Activated naive CD4-positive, alpha-beta T cell treated with anti-CD3 and anti-CD28 coated beads, Interleukin-2, amount 50 U/mL, for 72 hours (primary cell): ENCODE results near the gene RANBP17. TPM values are rescaled to one million over a fixed set of nuclear protein-coding genes. Genes with fewer than 3 reads are reported as not detected.
"Not testable (repeated sequence)": the region's sequence is repeated elsewhere in the genome, so short reads cannot be mapped to it uniquely, and the experiment has no call there.

Experiments
- ATAC-seq, 2 donors: fragments of 150-1000 bp; cut with Tn5 transposase; 2 replicates each; pipeline ENCODE4 v1.10.0; 2021; ENCODE audit warnings: mild to moderate bottlenecking in 2 of 2, moderate library complexity in 2 of 2
- DNase-seq, 2 donors: peaks; one replicate each; pipeline ENCODE4 v3.0.0; 2021 to 2022; ENCODE audit warnings: low spot score in 2 of 2
- H3K27ac Mint-ChIP-seq, 2 donors: one replicate each; pipeline ENCODE4 v1.8.0; 2022; ENCODE audit warnings: mild to moderate bottlenecking in 2 of 2, mixed read lengths in 2 of 2
- H3K36me3 Mint-ChIP-seq, 2 donors: one replicate each; pipeline ENCODE4 v1.8.0; 2022; ENCODE audit warnings: mixed read lengths in 2 of 2
- H3K9me3 Mint-ChIP-seq, 2 donors: one replicate each; pipeline ENCODE4 v1.8.0; 2022; ENCODE audit warnings: mixed read lengths in 2 of 2
- total RNA-seq, 2 donors: library from RNA; stranded (reverse); gene quantifications; one replicate each; pipeline ENCODE4 v1.2.3, GENCODE V29; 2022

The RANBP17 gene
- total RNA-seq, 2 donors from 2014 or later: not detected

DNA sequence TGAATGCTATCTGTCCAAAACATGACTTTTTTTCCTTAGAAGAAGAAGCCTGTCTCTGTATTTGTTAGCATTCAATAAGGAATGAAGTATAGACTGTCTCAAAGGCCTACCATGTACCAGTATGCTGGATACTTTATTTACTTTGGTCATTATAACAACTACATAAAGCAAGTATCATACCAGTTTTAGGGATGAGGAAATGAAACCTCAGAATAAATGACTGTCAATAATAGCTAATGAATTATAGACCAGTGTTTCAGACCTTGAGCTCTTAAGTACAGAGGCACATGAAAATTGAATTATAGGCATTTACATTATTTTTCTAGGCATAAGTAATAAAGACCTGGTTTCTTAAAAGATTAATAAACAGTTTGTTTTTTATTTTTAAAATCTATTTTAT is 280.8 kb downstream of the RANBP17 start:
- Mint-ChIP-seq H3K9me3 (no peaks in the 10 kb centered on the region), H3K27ac (no peak overlapping the region), H3K36me3 (no peaks in the 10 kb centered on the region)
- no peak for DNase-seq
- ATAC-seq: no peak

DNA sequence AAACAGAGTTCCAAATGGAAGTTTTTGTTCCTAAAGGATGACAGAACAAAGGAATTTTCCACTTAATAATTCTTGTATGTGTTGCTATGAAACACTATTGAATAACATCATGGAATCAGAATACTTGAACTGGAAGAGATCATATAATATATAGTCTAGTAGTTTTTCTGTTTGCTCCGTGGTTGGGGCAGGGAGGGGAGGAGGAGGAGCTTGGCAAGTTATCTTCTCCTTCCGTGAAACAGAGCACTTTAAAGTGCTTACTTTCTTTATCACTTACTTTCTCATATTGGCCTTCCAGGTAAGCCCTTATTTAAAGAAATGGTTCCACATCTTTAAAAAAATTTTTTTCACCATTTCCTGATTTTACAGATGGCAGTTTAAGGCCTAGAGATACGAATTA is 281.4 kb downstream of the RANBP17 start:
- no peak for DNase-seq
- ATAC-seq: no peak
- no peaks in the 10 kb centered on the region for H3K9me3 Mint-ChIP-seq
- H3K36me3 Mint-ChIP-seq: no peaks in the 10 kb centered on the region
- H3K27ac Mint-ChIP-seq: no peak overlapping the region

DNA sequence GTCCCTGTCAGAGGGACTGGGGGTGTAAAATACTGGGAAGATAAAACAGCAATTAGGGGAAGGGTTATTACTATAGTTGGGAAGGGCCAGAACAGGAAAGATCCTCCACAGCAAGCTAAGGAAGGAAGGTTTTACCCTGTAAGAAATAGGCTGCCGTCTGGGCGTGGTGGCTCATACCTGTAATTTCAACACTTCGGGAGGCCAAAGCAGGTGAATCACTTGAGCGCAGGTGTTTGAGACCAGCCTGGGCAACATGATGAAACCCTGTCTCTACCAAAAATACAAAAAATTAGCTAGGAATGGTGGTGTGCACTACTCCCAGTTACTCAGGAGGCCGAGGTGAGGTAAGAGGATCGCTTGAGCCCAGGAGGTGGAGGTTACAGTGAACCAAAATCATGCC is 282.1 kb downstream of the RANBP17 start:
- Mint-ChIP-seq H3K9me3 (no peaks in the 10 kb centered on the region), H3K36me3 (no peaks in the 10 kb centered on the region), H3K27ac (no peak overlapping the region)
- DNase-seq (no peak), ATAC-seq (no peak)

DNA sequence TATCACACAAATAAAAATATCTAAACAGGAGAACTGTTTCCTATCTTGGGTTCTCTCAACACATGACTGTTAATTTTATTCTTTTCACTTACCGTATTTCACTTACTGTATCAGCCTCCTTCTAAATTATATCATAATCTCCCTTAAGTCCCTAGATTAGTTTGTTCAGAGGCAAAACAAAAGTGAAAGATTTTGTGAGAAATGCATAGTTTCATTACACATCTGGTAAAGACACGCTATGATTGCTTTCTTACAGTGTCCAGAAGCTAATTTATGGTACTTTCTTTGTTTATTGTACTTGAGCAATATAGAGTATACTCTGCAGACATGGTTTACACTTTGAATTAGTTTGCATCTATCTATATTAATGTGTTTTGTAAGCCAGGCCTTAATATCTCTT is 287.5 kb downstream of the RANBP17 start:
- ATAC-seq: no peak
- no peak for DNase-seq
- no peaks in the 10 kb centered on the region for H3K36me3 Mint-ChIP-seq
- no peak overlapping the region for H3K27ac Mint-ChIP-seq
- H3K9me3 Mint-ChIP-seq: no peaks in the 10 kb centered on the region

DNA sequence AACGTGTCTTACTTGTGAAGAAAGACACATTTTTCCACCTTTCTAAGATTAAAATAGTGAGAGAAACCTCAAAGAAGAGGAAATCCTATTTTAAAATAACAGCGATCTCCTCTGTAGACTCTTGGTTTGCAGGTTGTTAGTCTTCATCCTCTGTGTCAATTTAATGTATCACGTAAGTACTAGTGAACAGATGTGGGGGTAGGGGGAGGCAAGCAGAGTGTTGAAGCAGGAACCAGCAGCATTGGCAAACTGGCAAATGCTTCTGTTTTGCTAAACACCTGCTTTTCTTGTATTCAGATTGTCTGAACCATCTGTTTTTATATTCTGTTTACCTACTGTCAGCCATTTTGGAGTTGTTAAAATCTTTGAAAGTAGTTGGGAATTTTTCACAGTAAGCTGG is 288.0 kb downstream of the RANBP17 start:
- ATAC-seq: no peak
- no peak for DNase-seq
- Mint-ChIP-seq H3K9me3 (no peaks in the 10 kb centered on the region), H3K36me3 (no peaks in the 10 kb centered on the region), H3K27ac (no peak overlapping the region)

DNA sequence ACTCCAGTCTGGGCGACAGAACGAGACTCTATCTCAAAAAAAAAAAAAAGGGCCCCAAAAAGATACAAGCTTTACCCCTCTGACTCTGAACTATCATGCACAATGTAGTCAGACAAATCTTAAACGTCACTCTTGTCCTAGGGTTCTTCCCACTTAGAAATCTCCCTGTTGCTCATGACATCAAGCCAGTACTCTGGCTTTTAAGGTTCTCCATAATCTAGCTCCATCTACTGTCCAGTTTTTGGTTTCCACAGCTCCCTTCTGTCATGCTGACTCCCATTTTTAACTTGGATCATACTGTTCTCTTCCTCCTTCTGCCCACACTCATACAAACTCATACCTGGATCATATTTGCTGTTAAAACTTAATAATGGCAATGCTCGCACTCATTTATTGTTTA is 290.6 kb downstream of the RANBP17 start:
- DNase-seq: no peak
- H3K27ac Mint-ChIP-seq: no peak overlapping the region
- no peaks in the 10 kb centered on the region for H3K9me3 Mint-ChIP-seq
- no peaks in the 10 kb centered on the region for H3K36me3 Mint-ChIP-seq
- ATAC-seq: no peak

DNA sequence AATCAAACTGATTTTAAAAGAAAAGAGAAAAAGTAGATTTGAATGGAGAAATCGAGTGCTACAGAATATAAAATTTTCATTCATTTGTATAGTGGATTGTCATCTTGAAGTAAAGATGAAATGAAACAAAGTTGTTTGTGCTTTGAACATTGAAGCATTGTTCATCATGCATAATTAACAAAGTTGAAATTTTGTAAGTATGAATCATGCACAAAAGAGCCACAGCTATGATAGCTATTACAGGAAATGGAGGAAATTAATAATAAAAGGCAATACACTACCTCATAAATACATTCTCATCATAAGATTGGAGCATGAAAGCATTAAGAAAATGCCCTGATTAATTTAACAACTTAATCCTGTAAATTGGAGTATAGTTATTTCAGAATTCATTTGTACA is 293.8 kb downstream of the RANBP17 start:
- no peak overlapping the region for H3K27ac Mint-ChIP-seq
- DNase-seq (no peak), ATAC-seq (no peak)
- H3K36me3 Mint-ChIP-seq: no peaks in the 10 kb centered on the region
- no peaks in the 10 kb centered on the region for H3K9me3 Mint-ChIP-seq

DNA sequence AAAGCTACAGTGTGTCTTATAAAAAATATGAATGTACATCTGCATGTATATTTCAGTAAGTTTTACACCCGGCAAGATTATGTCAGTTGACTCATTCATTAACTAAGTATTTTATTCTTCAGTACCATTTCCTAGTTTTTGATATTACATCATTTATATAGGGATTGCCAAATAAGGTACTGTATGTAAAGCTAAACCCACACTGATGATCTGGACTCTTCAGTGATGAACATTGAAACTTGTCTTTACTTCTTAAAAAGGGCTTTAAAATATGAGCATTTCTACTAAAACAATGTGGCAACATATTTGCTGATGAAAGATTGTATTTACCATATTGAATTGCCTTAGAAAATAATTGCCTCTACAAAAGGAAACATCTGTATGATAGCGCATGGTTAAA is 295.5 kb downstream of the RANBP17 start:
- H3K9me3 Mint-ChIP-seq: no peaks in the 10 kb centered on the region
- H3K27ac Mint-ChIP-seq: no peak overlapping the region
- no peaks in the 10 kb centered on the region for H3K36me3 Mint-ChIP-seq
- no peak for DNase-seq
- no peak for ATAC-seq

DNA sequence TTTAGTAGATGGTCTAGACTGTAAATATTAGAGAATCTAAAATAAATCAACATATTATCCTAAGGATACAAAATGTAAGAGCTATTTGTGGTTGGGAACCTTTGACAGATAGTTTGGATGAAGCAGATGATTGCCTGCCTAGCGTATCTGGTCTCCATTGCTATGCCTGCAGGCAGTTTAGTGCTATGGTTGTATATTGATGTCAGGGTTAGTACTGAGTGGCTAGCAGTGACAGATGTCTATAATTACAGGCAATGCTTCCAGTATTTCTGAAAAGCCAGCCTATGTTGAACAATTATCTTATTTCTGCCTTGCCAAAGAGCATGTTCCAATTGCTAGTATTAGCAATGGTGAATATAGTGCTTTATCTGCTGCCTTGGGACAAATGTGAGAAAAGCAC is 296.0 kb downstream of the RANBP17 start:
- H3K27ac Mint-ChIP-seq: no peak overlapping the region
- H3K9me3 Mint-ChIP-seq: no peaks in the 10 kb centered on the region
- DNase-seq: no peak
- ATAC-seq: no peak
- H3K36me3 Mint-ChIP-seq: no peaks in the 10 kb centered on the region

DNA sequence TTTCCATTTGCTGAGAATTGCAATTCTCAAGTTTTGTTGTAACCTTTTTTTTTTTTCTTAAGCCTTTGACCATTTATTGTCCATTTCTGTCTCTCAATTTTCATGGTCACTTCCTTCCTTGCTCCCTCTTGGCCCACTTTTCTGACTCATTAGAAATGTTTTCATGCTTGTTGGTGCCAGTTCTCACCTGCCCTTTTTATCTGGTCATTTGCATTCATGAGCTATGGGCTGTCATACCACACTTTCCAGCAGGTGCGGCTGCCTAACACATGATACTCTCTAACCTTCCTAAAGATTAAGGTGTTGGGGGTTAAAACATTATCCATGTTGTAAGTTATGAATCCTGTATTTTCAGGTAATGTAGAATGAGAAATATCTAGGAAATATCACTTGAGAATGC is 296.8 kb downstream of the RANBP17 start:
- no peak overlapping the region for H3K27ac Mint-ChIP-seq
- no peak for ATAC-seq
- H3K36me3 Mint-ChIP-seq: no peaks in the 10 kb centered on the region
- no peaks in the 10 kb centered on the region for H3K9me3 Mint-ChIP-seq
- DNase-seq: no peak

DNA sequence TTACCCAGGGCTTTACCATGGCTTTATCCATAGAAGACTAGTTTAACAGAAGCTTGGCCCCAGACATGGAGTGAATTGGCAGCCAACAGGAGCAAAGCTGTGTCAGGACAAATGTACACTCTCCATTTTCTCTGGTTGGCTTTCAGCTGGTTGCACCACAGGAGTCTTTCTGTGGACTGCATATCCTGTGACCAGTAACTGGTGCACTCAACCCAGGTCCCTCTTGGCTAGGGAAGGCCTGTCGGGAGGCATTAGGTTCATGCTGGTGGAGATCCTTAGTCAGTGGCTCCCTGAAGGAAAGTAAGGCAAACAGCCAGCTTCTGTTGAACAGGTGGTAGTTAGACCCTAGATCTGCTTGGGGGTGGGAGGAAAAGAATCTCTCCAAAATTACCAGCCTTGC is 300.3 kb downstream of the RANBP17 start:
- H3K9me3 Mint-ChIP-seq: no peaks in the 10 kb centered on the region
- H3K27ac Mint-ChIP-seq: no peak overlapping the region
- ATAC-seq: no peak
- no peaks in the 10 kb centered on the region for H3K36me3 Mint-ChIP-seq
- no peak for DNase-seq

DNA sequence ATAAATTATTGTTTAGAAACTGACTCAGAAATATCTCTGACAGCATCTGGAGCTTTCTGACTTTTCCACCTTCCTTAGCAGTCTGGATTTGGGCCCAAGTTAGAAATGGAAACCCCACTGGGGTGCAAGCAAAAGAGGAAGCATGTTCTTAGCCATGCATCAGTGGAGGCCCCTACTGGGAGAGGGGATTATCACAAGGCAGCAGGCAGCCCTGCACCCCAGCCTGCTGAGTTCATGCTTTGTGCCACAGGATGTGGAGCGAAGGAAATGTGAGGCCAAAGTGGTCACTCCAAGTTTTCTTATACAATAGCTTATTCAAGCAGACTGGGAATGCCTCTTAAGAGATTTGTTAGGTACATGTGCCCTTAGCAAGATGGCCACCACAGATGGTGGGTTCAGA is 300.8 kb downstream of the RANBP17 start:
- Mint-ChIP-seq H3K9me3 (no peaks in the 10 kb centered on the region), H3K27ac (no peak overlapping the region), H3K36me3 (no peaks in the 10 kb centered on the region)
- DNase-seq: no peak
- no peak for ATAC-seq

DNA sequence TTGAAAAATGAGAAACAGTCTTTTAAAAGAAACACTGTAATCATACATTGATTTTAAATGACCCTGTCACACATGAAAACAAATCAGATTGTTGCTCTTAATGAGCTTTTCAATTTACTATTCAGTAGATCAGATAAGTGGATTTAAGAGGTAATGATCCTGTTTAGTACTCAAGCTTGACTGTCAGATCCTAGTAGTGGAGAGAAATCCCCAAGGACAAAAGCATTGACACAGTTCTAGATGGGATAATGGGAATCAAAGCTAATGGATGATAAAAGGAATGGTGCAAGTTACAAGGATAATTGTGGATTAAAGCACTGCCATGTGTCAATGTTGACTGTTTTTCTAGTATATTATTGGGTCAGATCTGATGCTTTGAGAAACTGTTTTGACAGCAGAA is 304.9 kb downstream of the RANBP17 start:
- no peak overlapping the region for H3K27ac Mint-ChIP-seq
- no peak for DNase-seq
- no peak for ATAC-seq
- no peaks in the 10 kb centered on the region for H3K36me3 Mint-ChIP-seq
- no peaks in the 10 kb centered on the region for H3K9me3 Mint-ChIP-seq

DNA sequence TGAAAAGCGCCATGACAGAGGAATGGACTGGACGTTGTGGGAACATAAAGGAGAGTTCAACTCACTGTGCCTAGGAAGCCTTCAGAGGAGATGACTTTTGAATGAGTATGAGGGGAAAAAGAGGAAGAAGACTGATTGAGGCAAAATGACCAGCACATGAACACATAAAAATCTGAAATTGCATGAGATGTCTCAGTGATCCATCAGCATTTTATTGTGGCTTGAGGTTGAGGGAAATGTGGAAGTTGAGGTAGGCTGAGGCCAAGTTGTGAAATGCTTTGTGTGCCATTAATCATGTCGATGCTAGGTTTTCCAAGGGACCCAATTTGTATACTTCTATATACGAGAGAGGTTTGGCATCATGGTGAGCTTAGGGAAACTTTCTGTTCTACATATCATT is 306.4 kb downstream of the RANBP17 start:
- no peaks in the 10 kb centered on the region for H3K36me3 Mint-ChIP-seq
- DNase-seq (no peak), ATAC-seq (no peak)
- no peak overlapping the region for H3K27ac Mint-ChIP-seq
- H3K9me3 Mint-ChIP-seq: no peaks in the 10 kb centered on the region

DNA sequence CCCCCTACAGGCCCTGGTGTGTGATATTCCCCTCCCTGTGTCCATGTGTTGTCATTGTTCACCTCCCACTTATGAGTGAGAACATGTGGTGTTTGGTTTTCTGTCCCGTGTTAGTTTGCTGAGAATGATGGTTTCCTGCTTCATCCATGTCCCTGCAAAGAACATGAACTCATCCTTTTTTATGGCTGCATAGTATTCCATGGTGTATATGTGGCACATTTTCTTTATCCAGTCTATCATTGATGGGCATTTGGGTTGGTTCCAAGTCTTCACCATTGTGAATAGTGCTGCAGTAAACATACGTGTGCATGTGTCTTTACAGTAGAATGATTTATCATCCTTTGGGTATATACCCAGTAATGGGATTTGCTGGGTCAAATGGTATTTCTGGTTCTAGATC is 313.1 kb downstream of the RANBP17 start:
- H3K27ac Mint-ChIP-seq, DNase-seq, ATAC-seq, H3K9me3 Mint-ChIP-seq, H3K36me3 Mint-ChIP-seq: not testable (repeated sequence)

DNA sequence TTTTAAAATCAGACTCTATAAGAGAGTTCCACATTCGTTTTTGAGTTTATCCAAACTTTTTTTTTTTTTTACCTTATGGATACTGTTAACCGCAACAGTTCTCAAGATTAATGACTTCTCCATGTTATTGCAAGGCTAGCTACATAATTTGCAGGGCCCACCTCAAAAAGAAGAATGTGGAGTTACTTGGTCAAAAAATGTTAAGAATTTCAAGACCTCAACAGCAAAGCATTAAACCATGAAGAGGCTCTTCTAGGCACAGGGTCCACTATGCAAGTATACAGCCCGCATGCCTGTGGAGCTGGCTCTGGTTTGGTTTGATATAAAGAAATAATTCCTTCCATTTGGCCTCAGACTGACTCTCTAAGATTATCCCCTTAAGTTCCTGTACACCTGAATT is 313.9 kb downstream of the RANBP17 start:
- no peak for ATAC-seq
- DNase-seq: no peak

DNA sequence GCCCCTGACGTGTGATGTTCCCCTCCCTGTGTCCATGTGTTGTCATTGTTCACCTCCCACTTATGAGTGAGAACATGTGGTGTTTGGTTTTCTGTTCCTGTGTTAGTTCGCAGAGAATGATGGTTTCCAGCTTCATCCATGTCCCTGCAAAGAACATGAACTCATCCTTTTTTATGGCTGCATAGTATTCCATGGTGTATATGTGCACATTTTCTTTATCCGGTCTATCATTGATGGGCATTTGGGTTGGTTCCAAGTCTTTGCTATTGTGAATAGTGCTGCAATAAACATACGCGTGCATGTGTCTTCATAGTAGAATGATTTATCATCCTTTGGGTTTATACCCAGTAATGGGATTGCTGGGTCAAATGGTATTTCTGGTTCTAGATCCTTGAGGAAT is 316.4 kb downstream of the RANBP17 start:
- DNase-seq, H3K27ac Mint-ChIP-seq, H3K36me3 Mint-ChIP-seq, H3K9me3 Mint-ChIP-seq, ATAC-seq: not testable (repeated sequence)

More for the DNA sequence above, 313.9 kb downstream of the RANBP17 start:
- no peak overlapping the region for H3K27ac Mint-ChIP-seq
- peaks cover 0 to 3% of the 10 kb centered on the region in 2 donors for H3K9me3 Mint-ChIP-seq
- no peaks in the 10 kb centered on the region for H3K36me3 Mint-ChIP-seq

DNA sequence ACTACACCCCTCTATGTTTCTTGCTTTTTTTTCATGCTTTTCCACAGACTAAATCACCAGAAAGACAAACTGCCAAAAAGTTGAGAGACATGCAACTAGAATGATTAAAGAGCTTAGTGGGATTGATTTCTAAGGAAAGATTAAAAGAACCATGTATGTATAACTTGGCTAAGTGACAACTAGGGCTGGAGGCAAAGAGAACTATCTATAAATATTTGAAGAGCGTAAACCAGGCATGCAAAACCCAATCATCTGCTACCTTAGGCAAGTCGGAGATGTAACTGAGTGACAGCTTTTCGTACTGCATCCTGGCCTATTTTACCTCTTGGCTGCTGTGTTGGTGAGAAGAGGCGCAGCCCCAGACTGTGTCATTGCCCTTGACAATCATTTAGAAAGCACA is 326.2 kb downstream of the RANBP17 start:
- ATAC-seq (no peak), DNase-seq (no peak)
- Mint-ChIP-seq H3K9me3 (no peaks in the 10 kb centered on the region), H3K27ac (no peak overlapping the region), H3K36me3 (no peaks in the 10 kb centered on the region)

DNA sequence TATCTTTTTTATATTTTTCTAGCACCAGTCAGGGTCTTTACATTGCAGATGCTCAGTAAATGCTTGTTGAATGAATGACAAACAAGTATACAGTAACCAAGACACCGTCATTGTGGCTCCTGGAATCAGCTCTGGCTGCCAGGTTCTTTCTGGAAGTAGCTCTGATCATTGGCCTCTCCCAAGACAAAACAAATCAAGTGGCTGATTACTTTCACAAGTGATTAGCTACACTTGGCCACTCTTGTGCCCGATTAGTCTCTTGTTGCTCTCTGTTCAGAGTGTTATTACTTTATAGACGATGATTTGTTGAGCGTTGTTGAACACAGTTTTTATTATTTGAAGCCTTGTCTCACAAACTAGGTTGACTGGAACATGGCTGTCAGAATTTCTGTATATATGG is 327.6 kb downstream of the RANBP17 start:
- Mint-ChIP-seq H3K9me3 (no peaks in the 10 kb centered on the region), H3K27ac (no peak overlapping the region), H3K36me3 (no peaks in the 10 kb centered on the region)
- no peak for ATAC-seq
- no peak for DNase-seq
